Activated CD4-positive, alpha-beta T cell treated with anti-CD3 and anti-CD28 coated beads, Interleukin-2, amount 50 U/mL, for 16 hours (primary cell): ENCODE measurements around the gene CYP4X1.
"Not testable (repeated sequence)": the region's sequence is repeated elsewhere in the genome, so short reads cannot be mapped to it uniquely, and the experiment has no call there.

Source experiments
- DNase-seq: peaks from one replicate; pipeline ENCODE4 v3.0.0-alpha.2; 2020

The CYP4X1 gene, protein sequence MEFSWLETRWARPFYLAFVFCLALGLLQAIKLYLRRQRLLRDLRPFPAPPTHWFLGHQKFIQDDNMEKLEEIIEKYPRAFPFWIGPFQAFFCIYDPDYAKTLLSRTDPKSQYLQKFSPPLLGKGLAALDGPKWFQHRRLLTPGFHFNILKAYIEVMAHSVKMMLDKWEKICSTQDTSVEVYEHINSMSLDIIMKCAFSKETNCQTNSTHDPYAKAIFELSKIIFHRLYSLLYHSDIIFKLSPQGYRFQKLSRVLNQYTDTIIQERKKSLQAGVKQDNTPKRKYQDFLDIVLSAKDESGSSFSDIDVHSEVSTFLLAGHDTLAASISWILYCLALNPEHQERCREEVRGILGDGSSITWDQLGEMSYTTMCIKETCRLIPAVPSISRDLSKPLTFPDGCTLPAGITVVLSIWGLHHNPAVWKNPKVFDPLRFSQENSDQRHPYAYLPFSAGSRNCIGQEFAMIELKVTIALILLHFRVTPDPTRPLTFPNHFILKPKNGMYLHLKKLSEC

GRCh38 chr1:47023268-47024140 is at the start of gene CYP4X1:
CYP4X1 (plus strand) TSS chr1:47023669; CDS start chr1:47023818, 149 bp downstream.
- no peak for DNase-seq

GRCh38 chr1:46983166-46983829 is 40.2 kb upstream of the CYP4X1 start:
- DNase-seq, result no peak

GRCh38 chr1:46983830-46984586 is 39.5 kb upstream of the CYP4X1 start:
- no peak for DNase-seq

GRCh38 chr1:46990541-46990940 is 32.9 kb upstream of the CYP4X1 start:
- DNase-seq, result not testable (repeated sequence)

GRCh38 chr1:46991083-46991923 is 32.2 kb upstream of the CYP4X1 start:
- DNase-seq, result no peak

GRCh38 chr1:46996659-46997281 is 26.7 kb upstream of the CYP4X1 start:
- no peak for DNase-seq

GRCh38 chr1:47002211-47002610 is 21.3 kb upstream of the CYP4X1 start:
- DNase-seq, result no peak

- no peak for DNase-seq
Measured at GRCh38 chr1:47003896-47004403, 19.5 kb upstream of the CYP4X1 start.

GRCh38 chr1:47006437-47006836 is 17.0 kb upstream of the CYP4X1 start:
- not testable (repeated sequence) for DNase-seq

DNA sequence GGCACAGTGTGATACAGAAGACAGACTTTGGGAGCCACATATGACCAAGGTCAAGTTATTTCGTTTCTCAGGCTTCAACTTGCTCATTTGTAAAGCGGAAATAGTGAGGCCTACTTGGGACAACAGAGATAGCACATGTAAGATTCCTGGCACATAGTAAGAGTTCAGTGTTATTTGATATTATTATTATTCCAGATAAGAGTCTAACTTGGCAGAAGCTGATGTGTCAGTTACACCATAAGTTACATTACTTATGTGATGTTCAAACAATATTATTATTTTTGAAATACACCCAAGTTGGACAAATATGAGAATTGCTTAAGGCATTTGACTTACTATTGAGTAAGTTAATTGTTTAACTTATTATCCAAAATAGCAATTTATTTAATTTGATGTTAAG is 10.2 kb upstream of the CYP4X1 start:
- DNase-seq, result no peak

DNA sequence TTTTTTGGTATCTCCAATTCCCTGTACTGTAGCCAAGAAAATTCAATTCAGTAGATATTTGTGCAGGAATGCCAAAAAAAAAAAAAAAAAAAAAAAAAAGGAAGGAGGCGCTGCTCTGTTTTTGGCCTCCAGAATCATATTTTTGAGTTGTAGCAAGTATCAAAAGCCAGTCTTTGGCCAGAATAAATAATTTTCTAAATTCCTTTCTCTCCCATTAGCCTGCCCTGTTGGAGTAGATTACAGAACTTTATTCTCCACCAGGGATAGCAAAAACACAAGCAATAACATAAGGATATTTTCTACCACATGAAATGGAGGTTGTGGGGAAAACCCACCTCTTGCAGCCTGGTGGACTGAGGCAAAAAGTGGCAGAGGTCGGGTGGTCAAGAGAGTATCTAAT is 2.4 kb upstream of the CYP4X1 start:
- no peak for DNase-seq

- no peak for DNase-seq
Measured at GRCh38 chr1:47024141-47024801, 802 bp downstream of the CYP4X1 start.

- DNase-seq, result no peak
Measured at GRCh38 chr1:47030170-47030805, 6.8 kb downstream of the CYP4X1 start.

DNA sequence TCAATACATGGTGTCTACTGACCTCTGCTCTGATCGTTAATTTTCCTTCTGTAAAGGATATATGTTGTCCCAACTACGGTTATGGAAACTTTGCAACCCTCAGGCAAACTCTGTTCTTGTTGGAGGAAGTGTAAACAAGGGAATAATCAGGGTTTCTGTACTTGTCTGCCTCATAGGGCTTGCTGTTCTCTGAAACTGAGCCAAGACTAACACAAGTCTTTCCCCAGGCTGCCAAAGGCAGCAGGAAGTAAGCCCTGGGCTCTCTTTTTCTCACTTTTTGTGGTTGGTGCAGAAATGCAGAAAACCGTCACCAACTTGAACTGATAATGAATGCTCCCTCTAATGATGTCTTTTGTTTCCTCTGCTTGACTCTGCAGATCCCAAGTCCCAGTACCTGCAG is 7.6 kb downstream of the CYP4X1 start:
- DNase-seq, result no peak

GRCh38 chr1:47031585-47031984 is 8.1 kb downstream of the CYP4X1 start:
- no peak for DNase-seq

DNA sequence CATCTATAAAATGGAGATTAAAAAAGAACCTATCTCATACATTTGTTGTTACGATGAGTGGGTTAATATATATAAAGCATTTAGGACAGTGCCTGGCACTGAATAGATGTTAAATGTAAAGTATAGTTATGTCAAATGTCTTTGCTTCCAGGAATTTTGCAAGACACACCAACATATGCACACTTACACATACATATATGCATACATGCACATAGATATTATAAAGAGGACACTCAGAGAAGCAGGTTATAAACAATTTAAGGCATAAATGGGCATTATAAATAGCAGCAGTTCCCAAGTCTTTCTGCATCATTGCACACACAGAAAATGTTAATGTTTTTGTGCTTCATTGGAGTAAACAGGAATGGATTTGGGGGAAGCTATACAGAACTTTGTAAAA is 13.3 kb downstream of the CYP4X1 start:
- DNase-seq, result no peak

GRCh38 chr1:47059376-47059775 is 35.9 kb downstream of the CYP4X1 start:
- no peak for DNase-seq

DNA sequence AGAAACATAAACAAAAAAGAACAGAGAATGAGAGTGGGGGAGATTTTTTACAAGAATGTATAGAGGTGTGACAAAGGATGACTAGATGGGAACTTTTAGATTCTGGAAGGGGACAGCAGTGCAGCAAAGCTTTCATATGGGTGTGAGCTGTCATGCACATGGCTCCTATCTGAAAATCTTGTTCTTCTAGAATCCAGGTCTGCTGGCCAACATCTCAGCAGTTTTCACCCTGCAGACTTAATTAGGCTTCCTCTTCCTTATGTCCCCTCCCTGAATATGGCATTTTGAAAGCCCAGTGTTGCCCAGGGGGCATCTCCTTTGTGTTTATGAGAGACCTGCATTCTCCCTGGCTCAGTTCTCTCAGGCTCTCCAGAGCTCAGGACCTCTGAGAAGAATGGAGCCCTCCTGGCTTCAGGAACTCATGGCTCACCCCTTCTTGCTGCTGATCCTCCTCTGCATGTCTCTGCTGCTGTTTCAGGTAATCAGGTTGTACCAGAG is 43.7 kb downstream of the CYP4X1 start, which contains the start of gene CYP4Z1:
Gene CYP4Z1 (plus strand): TSS at position 135 of the 498 bp plus-strand sequence. CDS start 260 bp downstream, at position 395.
- DNase-seq, result no peak

- DNase-seq, result not testable (repeated sequence)
Measured at GRCh38 chr1:47069080-47069479, 45.6 kb downstream of the CYP4X1 start.
